GM12873 (cell line): Measurements from ENCODE around the gene OR5I1.

Source experiments
- CTCF ChIP-seq: IDR thresholded peaks from 2 replicates; pipeline ENCODE4 v1.5.1; 2012; ENCODE audit warnings: low read depth, mild to moderate bottlenecking, moderate library complexity, low read length, control low read depth; ENCODE audit not compliant: insufficient read depth; ENCODE audit errors: missing control alignments

Gene OR5I1

DNA sequence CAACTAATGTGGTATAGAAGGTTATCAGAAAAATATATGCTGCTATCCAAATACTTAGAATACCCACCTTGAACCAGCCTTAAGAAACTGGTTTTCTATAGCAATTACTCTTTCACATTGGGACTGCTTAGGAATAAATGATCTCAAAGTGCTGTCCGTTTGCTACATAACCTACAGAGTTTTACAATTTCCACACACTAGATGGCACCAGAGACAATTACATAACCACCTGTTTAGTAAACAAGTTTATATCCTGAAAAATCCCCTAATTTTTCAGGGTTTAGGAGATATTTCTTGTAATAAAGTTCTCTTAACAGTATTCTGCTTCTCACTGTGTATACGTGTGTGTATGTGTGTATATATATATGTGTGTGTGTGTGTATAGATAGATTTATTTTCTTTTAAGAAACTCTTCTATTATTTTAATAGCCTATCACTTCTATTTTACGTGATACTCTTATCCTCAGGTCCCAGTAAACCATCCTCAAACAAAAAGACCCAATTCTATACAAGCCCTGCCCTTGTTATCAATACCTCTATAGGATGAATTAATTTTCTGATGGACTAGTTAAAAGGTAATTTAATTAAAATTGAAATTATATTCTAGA, 6.7 kb upstream of the OR5I1 start:
- peak; percentile 42 for TF ChIP-seq CTCF

GRCh38 chr11:55920537-55920936, 15.7 kb downstream of the OR5I1 start:
- no peak for TF ChIP-seq CTCF

DNA sequence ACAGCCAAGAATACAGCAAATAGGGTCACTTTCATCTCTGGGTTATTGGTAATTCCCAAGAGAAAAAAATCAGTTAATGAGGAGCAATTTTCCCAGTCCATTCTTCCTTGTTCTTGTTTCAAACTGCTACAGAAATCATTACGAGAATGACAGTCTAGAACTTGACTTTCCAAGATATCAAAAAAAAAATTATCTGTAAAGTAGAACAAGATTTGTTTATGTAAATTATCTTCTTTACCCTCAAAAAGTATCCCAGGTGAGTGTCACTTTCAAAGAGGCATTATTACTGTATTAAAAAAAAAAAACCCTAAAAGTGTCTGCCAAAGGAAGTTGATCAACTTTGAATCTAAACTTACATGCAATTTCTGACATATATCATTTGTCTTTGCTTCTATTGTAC, 21.7 kb downstream of the OR5I1 start, which contains the start of gene OR5W2:
Gene OR5W2, minus strand, starts transcription at position 101 of the 400 bp plus-strand sequence. Its CDS starts 0 bp downstream, at position 101.
- TF ChIP-seq CTCF = no peak

GRCh38 chr11:55902308-55902707, 33.9 kb downstream of the OR5I1 start:
- TF ChIP-seq CTCF = no peak

GRCh38 chr11:55895216-55895615, 41.0 kb downstream of the OR5I1 start:
- TF ChIP-seq CTCF = peak; percentile 10
